Fibroblast of mammary gland (primary cell): ENCODE measurements around the gene PATJ.

ENCODE experiments used
- DNase-seq: peaks from one replicate; pipeline ENCODE4 v3.0.0-alpha.2; 2010; ENCODE audit warnings: low read depth
- H3K4me3 ChIP-seq: 2 replicates; pipeline ENCODE4 v1.5.1; 2011; ENCODE audit warnings: low read depth, mild to moderate bottlenecking, low read length, moderate library complexity; ENCODE audit not compliant: control insufficient read depth
- CTCF ChIP-seq: conservative IDR thresholded peaks from 2 replicates; pipeline ENCODE4 v1.5.1; 2011; ENCODE audit warnings: low read depth, low read length, inconsistent platforms; ENCODE audit not compliant: control insufficient read depth, insufficient read depth

The PATJ gene

DNA sequence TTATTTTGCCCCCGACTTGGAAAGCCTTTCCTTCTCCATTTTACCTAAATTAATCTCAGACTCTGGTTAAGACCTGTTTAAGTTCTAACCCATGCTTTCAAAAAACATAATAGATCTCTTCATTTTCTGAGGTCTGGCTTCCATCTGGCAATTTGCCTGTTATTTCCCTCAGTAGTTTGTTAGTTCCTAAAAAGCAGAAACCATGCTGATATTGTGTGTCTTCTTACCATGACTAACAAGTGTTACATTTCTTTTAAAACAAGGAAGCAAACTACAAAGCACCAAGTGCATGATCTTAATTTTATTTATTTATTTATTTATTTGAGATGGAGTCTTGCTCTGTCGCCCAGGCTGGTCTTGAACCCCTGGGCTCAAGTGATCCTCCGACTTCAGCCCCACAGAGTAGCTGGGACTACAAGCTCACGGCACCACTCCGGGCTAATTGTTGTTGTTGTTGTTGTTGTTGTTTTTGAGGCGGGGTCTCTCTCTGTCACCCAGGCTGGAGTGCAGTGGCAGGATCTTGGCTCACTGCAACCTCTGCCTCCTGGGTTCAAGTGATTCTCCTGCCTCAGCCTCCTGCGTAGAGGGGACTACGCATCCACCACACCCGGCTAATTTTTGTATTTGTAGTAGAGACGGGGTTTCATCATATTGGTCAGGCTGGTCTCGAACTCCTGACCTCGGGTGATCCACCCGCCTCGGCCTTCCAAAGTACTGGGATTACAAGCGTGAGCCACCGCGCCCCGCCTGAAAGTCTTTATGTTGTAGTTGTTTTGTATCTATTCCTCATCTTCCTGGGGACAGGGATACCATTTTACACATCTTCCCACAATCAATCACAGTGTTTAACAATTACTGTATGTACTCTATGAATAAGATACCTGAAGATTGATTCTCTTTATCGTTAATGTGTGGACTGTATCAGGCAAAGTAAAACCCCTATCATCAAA lies 1.3 kb upstream of the PATJ start:
- H3K4me3 ChIP-seq = no peak overlapping the region
- TF ChIP-seq CTCF = no peak

DNA sequence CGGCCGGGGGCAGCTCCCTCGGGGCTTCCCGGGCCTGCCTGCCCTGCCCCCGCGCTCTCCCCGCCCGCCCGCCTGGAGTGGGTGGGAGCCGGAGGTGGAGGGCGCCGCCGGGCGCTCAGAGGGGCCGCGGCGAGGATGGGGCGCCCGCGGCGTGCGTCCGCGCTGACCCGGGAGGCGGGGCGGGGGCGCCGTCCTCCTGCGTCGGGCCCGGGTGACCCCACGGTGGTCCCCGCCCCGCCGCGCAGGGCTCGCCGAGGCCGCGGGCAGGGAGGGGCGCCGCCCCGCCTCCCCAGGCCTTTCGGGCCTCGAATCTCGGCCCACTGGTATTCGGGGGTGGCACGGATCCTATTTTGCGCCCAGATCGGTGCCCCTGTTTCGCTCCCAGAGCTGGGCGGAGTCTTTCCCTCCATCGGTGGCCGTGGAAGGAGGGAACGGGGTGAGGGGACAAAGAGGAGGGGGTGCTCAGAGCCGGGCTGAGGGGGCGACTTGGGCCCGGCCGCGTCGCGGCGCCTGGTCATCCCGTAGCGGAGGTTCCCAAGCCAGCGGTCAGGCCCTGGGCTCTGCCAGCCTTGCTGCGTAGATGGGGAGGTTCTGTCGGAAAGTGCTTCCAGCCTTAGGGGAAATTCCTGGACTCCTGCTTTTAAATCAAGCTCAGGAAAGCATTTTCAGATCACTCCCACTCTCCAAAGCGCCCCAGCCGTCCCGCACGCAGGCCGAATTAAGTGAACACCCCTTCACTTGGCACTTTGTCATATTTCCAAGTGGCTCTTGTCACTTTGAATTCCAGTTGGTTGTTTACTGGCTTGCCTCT lies 545 bp downstream of the PATJ start:
- peak; percentile 30 for DNase-seq
- peak overlapping the region; percentile 66 for H3K4me3 ChIP-seq
- TF ChIP-seq CTCF = no peak

More for the DNA sequence above, 1.3 kb upstream of the PATJ start:
- no peak for DNase-seq

DNA sequence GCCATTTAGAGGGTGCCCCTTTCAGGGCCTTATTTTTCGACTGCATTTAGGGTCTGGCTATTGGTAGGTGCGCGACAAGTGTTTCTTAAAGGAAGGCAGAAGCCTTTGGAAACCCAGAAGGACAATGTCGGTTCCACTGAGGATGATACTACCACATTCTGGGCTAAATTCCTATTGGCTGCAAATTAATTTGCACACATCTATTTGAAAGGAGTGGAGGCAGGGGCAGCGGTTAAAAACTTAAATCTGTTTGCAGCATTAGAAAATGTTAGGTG lies 1.1 kb downstream of the PATJ start:
- TF ChIP-seq CTCF = no peak
- peak overlapping the region; percentile 66 for H3K4me3 ChIP-seq
- DNase-seq = no peak

DNA sequence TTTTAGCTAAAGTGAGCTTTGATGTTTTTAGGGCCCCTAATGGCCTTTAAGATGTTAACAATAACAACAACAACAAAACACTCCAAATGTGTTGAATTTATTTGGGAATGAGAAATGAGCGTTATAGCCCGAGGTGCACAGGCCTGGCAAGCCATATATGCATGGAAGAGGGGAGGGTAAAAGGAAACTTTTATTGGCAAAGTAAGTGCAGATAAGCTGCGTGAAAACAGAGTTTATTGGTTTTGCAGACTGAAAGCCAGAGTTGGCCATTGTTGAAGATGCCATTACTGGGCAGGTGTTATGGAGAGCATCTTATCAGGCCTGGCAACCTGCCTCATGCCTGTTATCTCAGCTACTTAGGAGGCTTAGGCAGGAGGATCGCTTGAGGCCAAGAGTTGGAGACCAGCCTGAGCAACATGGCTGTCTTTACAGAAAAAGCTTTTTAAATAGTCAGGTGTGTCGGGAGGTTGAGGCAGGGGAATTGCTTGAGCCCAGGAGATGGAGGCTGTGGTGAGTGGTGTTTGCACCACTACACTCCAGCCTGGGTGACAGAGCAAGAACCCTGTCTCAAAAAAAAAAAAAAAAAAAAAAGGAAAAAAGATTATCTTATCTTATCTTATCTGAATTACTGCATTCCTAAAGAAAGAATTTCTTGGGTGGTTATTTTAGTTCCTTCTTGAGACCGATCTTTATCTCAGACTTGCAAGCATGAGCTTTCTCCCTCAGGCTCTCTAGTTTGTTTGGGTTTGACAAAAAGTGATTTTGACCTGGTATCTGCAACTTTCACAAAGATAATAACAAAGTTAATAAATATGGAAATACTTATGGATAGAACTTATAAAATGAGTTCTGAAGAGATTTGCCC lies 1.7 kb downstream of the PATJ start:
- no peak for TF ChIP-seq CTCF
- no peak for DNase-seq
- no peak overlapping the region for H3K4me3 ChIP-seq

- TF ChIP-seq CTCF = no peak
- peak; percentile 37 for DNase-seq
- H3K4me3 ChIP-seq = no peak overlapping the region
Measured at GRCh38 chr1:61746813-61747212, 4.5 kb downstream of the PATJ start.

DNA sequence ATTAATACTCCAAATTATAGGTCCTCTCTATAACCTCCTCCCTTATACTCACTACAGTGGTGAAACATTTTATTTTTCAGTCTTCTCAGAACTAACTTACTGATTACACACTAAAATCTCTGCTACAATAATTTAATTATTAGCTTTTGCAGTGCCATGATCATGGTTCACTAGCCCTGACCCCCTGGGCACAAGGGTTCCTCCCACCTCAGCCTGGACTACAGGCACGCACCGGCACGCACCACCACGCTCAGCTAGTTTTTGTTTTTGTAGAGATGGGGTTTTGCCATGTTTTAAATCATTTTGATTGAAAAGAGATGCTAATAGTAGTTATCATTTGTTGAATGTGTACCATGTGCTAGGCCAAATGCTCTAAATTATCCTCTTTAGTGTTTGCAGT lies 6.3 kb downstream of the PATJ start:
- no peak for DNase-seq
- H3K4me3 ChIP-seq = no peak overlapping the region
- TF ChIP-seq CTCF = no peak
